CD14-positive monocyte (primary cell): ENCODE data around the gene CD34. TPM values are rescaled to one million over a fixed set of nuclear protein-coding genes. Genes with fewer than 3 reads are reported as not detected.
A peak's percentile ranks its signal among the peaks of the same experiment; 100 is the strongest.
"Not testable (repeated sequence)": the region's sequence is repeated elsewhere in the genome, so short reads cannot be mapped to it uniquely, and the experiment has no call there.

Experiments used
- DNase-seq, 3 donors: peaks; one replicate each; pipeline ENCODE4 v3.0.0-alpha.2; 2011 to 2022
- H2AFZ ChIP-seq: 2 replicates; pipeline ENCODE4 v1.6.0; 2012; ENCODE audit warnings: mild to moderate bottlenecking, low read depth, low read length, inconsistent platforms; ENCODE audit not compliant: insufficient read depth, poor library complexity, severe bottlenecking
- H3K27ac ChIP-seq, 2 donors: 1 replicate in 1 of 2; 2 replicates in 1 of 2; pipeline ENCODE4 v1.5.1; 2012 to 2013; ENCODE audit warnings: low read length in 2 of 2, control low read depth in 1 of 2, inconsistent platforms in 1 of 2, low read depth in 1 of 2, mild to moderate bottlenecking in 1 of 2
- H3K27me3 ChIP-seq, 2 donors: one replicate each; pipeline versions ENCODE4 v1.6.0 to v1.6.1; 2011 to 2013; ENCODE audit warnings: low read length in 2 of 2; ENCODE audit not compliant: control insufficient read depth in 2 of 2, insufficient read depth in 2 of 2
- H3K36me3 ChIP-seq, 2 donors: replicated peaks in 1 of 2; 1 replicate in 1 of 2; 2 replicates in 1 of 2; pipeline versions ENCODE4 v1.5.1 to v1.6.1; 2012 to 2013; ENCODE audit warnings: low read length in 2 of 2, control low read depth in 1 of 2, inconsistent platforms in 1 of 2, mild to moderate bottlenecking in 1 of 2; ENCODE audit not compliant: insufficient read depth in 2 of 2, control insufficient read depth in 1 of 2
- H3K4me1 ChIP-seq, 2 donors: 1 replicate in 1 of 2; 2 replicates in 1 of 2; pipeline versions ENCODE4 v1.5.1 to v1.6.1; 2012 to 2013; ENCODE audit warnings: low read length in 2 of 2, control low read depth in 1 of 2, inconsistent platforms in 1 of 2, mild to moderate bottlenecking in 1 of 2, moderate library complexity in 1 of 2; ENCODE audit not compliant: insufficient read depth in 2 of 2, control insufficient read depth in 1 of 2
- H3K4me2 ChIP-seq: replicated peaks from 2 replicates; pipeline ENCODE3; 2012; ENCODE audit warnings: low read length, moderate library complexity, mild to moderate bottlenecking; ENCODE audit not compliant: poor library complexity, severe bottlenecking; ENCODE audit errors: extremely low read depth
- H3K4me3 ChIP-seq, 3 experiments: fragments of 200-600 bp in 1 of 3; sonication (generic) in 1 of 3; replicated peaks in 1 of 3; 1 replicate in 2 of 3; 2 replicates in 1 of 3; pipeline ENCODE4 v1.5.1; 2011 to 2013; ENCODE audit warnings: low read length in 3 of 3, mild to moderate bottlenecking in 3 of 3, control low read depth in 2 of 3, low read depth in 2 of 3, inconsistent platforms in 1 of 3, moderate library complexity in 1 of 3
- H3K79me2 ChIP-seq: 2 replicates; pipeline ENCODE4 v1.6.0; 2012; ENCODE audit warnings: mild to moderate bottlenecking, control low read depth, inconsistent platforms, low read length, moderate library complexity; ENCODE audit not compliant: insufficient read depth
- H3K9ac ChIP-seq: 2 replicates; pipeline ENCODE4 v1.6.0; 2017; ENCODE audit warnings: low read length, mild to moderate bottlenecking; ENCODE audit not compliant: insufficient read depth, poor library complexity, severe bottlenecking
- H3K9me3 ChIP-seq, 2 donors: replicated peaks in 1 of 2; 1 replicate in 1 of 2; 2 replicates in 1 of 2; pipeline versions ENCODE4 v1.5.1 to v1.6.1; 2012 to 2013; ENCODE audit warnings: low read length in 2 of 2, control low read depth in 1 of 2; ENCODE audit not compliant: control insufficient read depth in 1 of 2, insufficient read depth in 1 of 2
- H4K20me1 ChIP-seq: 2 replicates; pipeline ENCODE4 v1.6.0; 2012; ENCODE audit warnings: mild to moderate bottlenecking, low read length, control low read depth, moderate library complexity; ENCODE audit not compliant: insufficient read depth
- H3K27ac Mint-ChIP-seq, 7 donors: one replicate each; pipeline ENCODE4 v1.8.0; 2020; ENCODE audit warnings: mild to moderate bottlenecking in 7 of 7, mixed read lengths in 7 of 7, moderate library complexity in 6 of 7, inconsistent platforms in 2 of 7
- H3K27me3 Mint-ChIP-seq, 3 donors: one replicate each; pipeline ENCODE4 v1.8.0; 2021 to 2022; ENCODE audit warnings: low read depth in 3 of 3, mild to moderate bottlenecking in 3 of 3, mixed read lengths in 3 of 3, moderate library complexity in 3 of 3, inconsistent platforms in 1 of 3
- H3K36me3 Mint-ChIP-seq, 2 donors: one replicate each; pipeline ENCODE4 v1.8.0; 2020; ENCODE audit warnings: mixed read lengths in 2 of 2, inconsistent platforms in 1 of 2, mild to moderate bottlenecking in 1 of 2
- H3K4me1 Mint-ChIP-seq: one replicate; pipeline ENCODE4 v1.8.0; 2020; ENCODE audit warnings: mild to moderate bottlenecking, mixed read lengths
- H3K4me3 Mint-ChIP-seq, 2 donors: one replicate each; pipeline ENCODE4 v1.8.0; 2020; ENCODE audit warnings: mild to moderate bottlenecking in 2 of 2, mixed read lengths in 2 of 2, moderate library complexity in 1 of 2
- H3K9me3 Mint-ChIP-seq, 7 donors: one replicate each; pipeline ENCODE4 v1.8.0; 2020 to 2022; ENCODE audit warnings: mixed read lengths in 7 of 7, mild to moderate bottlenecking in 6 of 7, moderate library complexity in 6 of 7, inconsistent platforms in 2 of 7
- WGBS: methylation state at CpG from one replicate; pipeline ENCODE4 v1.1.5; 2013; ENCODE audit warnings: missing lambda C conversion rate; ENCODE audit not compliant: insufficient coverage; 5-methylcytosine and 5-hydroxymethylcytosine counted together
- intact Hi-C, 2 donors: fragments of 100-400 bp; cut with micrococcal nuclease; formaldehyde crosslinking; loops; one replicate each; pipeline versions ENCODE4 v1.15.0 to v1.15.1; 2023
- polyA plus RNA-seq, 3 donors: library from polyadenylated mRNA; depleted of rRNA in 1 of 3; unstranded in 2 of 3; stranded (reverse) in 1 of 3; fragments of 300-500 nt in 2 of 3; fragments of >200 nt in 1 of 3; fragmentation: Illumina TruSeq in 2 of 3; gene quantifications; 1 replicate in 2 of 3; 2 replicates in 1 of 3; pipeline ENCODE4 v1.2.3, GENCODE V29; 2012 to 2021
- TF ChIP-seq, protein P1 (sequence below): fragments of 200-600 bp; IDR thresholded peaks from one replicate; pipeline ENCODE4 v1.8.0; 2022; ENCODE audit warnings: antibody characterized with exemption, mild to moderate bottlenecking

Gene CD34
- polyA plus RNA-seq, 3 donors: 0.03 TPM; not detected in 2

DNA sequence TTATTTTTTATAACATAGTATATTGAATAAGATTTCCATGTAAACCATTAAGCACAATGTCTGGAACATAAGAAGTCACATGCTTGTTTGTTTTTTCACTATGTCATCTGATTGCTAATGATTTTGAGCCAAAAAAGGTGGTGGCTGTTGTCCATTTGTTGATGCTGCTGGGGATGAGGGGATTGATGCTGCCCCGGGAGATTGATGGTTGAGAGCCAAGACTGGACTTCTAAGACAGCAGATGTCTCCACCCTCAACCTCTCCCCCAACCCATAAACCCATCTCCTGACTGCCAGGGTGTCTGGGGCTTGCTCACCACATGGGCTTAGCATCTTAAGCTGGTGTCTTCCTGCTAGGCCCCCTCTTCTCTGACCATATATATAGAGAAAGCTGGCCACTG lies 35.8 kb upstream of the CD34 start:
- peaks cover 8% of the 10 kb centered on the region in 2 donors for H3K4me1 ChIP-seq
- Mint-ChIP-seq H3K27me3 (peaks cover 2 to 6% (median 2%) of the 10 kb centered on the region in 3 donors), H3K27ac (no peak overlapping the region), H3K9me3 (no peaks in the 10 kb centered on the region), H3K36me3 (no peaks in the 10 kb centered on the region), H3K4me1 (peaks cover 9% of the 10 kb centered on the region), H3K4me3 (no peak overlapping the region)
- no peak overlapping the region for H2AFZ ChIP-seq
- H3K9ac ChIP-seq: no peak overlapping the region
- no peak for DNase-seq
- no peaks in the 10 kb centered on the region for H3K79me2 ChIP-seq
- H3K36me3 ChIP-seq: no peaks in the 10 kb centered on the region
- TF ChIP-seq, protein P1, sequence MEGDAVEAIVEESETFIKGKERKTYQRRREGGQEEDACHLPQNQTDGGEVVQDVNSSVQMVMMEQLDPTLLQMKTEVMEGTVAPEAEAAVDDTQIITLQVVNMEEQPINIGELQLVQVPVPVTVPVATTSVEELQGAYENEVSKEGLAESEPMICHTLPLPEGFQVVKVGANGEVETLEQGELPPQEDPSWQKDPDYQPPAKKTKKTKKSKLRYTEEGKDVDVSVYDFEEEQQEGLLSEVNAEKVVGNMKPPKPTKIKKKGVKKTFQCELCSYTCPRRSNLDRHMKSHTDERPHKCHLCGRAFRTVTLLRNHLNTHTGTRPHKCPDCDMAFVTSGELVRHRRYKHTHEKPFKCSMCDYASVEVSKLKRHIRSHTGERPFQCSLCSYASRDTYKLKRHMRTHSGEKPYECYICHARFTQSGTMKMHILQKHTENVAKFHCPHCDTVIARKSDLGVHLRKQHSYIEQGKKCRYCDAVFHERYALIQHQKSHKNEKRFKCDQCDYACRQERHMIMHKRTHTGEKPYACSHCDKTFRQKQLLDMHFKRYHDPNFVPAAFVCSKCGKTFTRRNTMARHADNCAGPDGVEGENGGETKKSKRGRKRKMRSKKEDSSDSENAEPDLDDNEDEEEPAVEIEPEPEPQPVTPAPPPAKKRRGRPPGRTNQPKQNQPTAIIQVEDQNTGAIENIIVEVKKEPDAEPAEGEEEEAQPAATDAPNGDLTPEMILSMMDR: no peak
- intact Hi-C loops: no loop called here
- no peaks in the 10 kb centered on the region for H3K9me3 ChIP-seq
- no CpG with 5 or more reads among the region's 1 CpG for WGBS
- no peaks in the 10 kb centered on the region for H3K27me3 ChIP-seq
- H3K4me2 ChIP-seq: no peak overlapping the region
- H3K27ac ChIP-seq: no peak overlapping the region
- no peak overlapping the region for H3K4me3 ChIP-seq
- H4K20me1 ChIP-seq: no peaks in the 10 kb centered on the region

DNA sequence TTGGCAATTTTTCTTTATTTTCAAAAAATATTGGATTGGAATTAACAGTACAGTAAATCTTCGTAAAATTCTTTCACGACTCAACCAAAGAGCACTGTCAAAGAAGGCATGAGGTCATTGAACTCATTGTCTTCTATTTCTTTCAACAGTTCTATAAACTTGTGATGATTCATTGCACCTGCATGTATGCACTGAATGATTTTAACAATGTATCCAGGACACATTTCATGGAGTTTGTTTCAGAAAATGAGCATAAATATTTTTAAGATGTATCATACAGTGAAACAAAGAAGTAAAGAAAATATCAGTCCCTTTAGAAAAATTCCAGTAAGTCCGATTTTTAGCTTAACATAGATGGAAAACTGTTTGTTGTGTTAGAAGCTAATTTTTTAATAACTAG lies 33.6 kb upstream of the CD34 start:
- Histone ChIP-seq H3K36me3 (no peaks in the 10 kb centered on the region), H4K20me1 (no peaks in the 10 kb centered on the region), H2AFZ (no peak overlapping the region), H3K9me3 (no peaks in the 10 kb centered on the region), H3K27ac (no peak overlapping the region), H3K27me3 (no peaks in the 10 kb centered on the region), H3K79me2 (no peaks in the 10 kb centered on the region), H3K4me2 (no peak overlapping the region), H3K4me1 (peaks cover 8 to 10% of the 10 kb centered on the region in 2 donors), H3K9ac (no peak overlapping the region), H3K4me3 (no peak overlapping the region)
- Mint-ChIP-seq H3K27ac (no peak overlapping the region), H3K36me3 (no peaks in the 10 kb centered on the region), H3K4me3 (no peak overlapping the region), H3K9me3 (no peaks in the 10 kb centered on the region), H3K27me3 (peaks cover 2 to 6% (median 2%) of the 10 kb centered on the region in 3 donors), H3K4me1 (peaks cover 11% of the 10 kb centered on the region)
- TF ChIP-seq, protein P1: no peak
- no peak for DNase-seq
- WGBS: no CpG with 5 or more reads among the region's 3 CpGs
- intact Hi-C loops: no loop called here

DNA sequence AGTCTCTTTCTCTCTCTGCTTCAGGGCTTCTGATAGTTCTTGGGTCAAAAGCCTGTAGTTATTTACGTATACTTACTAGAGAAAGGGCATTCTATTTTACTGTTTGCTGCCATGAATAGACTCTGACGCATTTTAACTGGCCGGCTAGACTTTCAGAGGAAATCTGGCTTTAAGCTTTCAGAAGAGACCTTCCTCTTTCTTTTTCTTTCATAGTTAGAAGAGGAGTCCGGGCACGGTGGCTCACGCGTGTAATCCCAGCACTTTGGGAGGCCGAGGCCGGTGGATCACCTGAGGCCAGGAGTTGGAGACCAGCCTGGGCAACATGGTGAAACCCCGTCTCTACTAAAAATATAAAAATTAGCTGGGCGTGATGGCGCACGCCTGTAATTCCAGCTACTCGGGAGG lies 31.4 kb upstream of the CD34 start:
- H3K9me3 ChIP-seq, H3K36me3 Mint-ChIP-seq, H4K20me1 ChIP-seq, H3K27me3 ChIP-seq, H3K27me3 Mint-ChIP-seq, H3K36me3 ChIP-seq, H3K79me2 ChIP-seq, H3K4me1 ChIP-seq, H3K9me3 Mint-ChIP-seq, intact Hi-C loops: not testable (repeated sequence)
- Mint-ChIP-seq H3K27ac (peak overlapping the region in 6 of 7 donors; percentile 4 to 77 (median 66)), H3K4me3 (peak overlapping the region; percentile 83 to 90), H3K4me1 (peaks cover 11% of the 10 kb centered on the region)
- WGBS: 0% methylated on average over 6 of the region's 14 CpGs
- peak overlapping the region; percentile 60 for H3K4me2 ChIP-seq
- H3K9ac ChIP-seq: peak overlapping the region; percentile 45
- H3K27ac ChIP-seq: peak overlapping the region in 1 of 2 donors; percentile 55
- peak overlapping the region; percentile 12 to 55 (median 23) for H3K4me3 ChIP-seq
- DNase-seq: peak; percentile 15 to 46 (median 27)
- peak overlapping the region; percentile 76 for H2AFZ ChIP-seq
